ENCODE measurements around the gene MCM9. TPM values are rescaled to one million over a fixed set of nuclear protein-coding genes. Genes with fewer than 3 reads are reported as not detected.

The MCM9 gene
- total and polyA plus RNA-seq, 3 donors from 2014 or later: 14.0 to 25.1 (median 19.2) TPM

- intact Hi-C loops (cut with DNase I; ENCODE audit: low total_unique reads): no loop called here
- TF ChIP-seq CTCF (IDR thresholded peaks at IDR 0.05): no peak
- no peak for TF ChIP-seq POLR2A (IDR thresholded peaks at IDR 0.05)
- H3K9me3 ChIP-seq: no peaks in the 10 kb centered on the region
- no peaks in the 10 kb centered on the region for H3K27me3 ChIP-seq
- no peaks in the 10 kb centered on the region for H3K4me1 ChIP-seq
- no peaks in the 10 kb centered on the region for H3K36me3 ChIP-seq (ENCODE audit: low read depth, missing control alignments)
- 91 to 95% methylated on average over 5 of the region's 5 CpGs for WGBS, 2 donors
- no peak overlapping the region for H3K27ac ChIP-seq
- H3K4me3 ChIP-seq: no peak overlapping the region
- DNase-seq: no peak
Observed at GRCh38 chr6:118853408-118853807, 81.6 kb downstream of the MCM9 start.

GRCh38 chr6:118844915-118845314 lies 90.0 kb downstream of the MCM9 start:
- no peaks in the 10 kb centered on the region for H3K4me1 ChIP-seq
- WGBS, 2 donors: 95 to 97% methylated on average over 3 of the region's 3 CpGs
- intact Hi-C loops (cut with DNase I; ENCODE audit: low total_unique reads): no loop called here
- H3K36me3 ChIP-seq (ENCODE audit: low read depth, missing control alignments): no peaks in the 10 kb centered on the region
- no peak overlapping the region for H3K4me3 ChIP-seq
- H3K9me3 ChIP-seq: no peaks in the 10 kb centered on the region
- no peaks in the 10 kb centered on the region for H3K27me3 ChIP-seq
- no peak for DNase-seq
- H3K27ac ChIP-seq: no peak overlapping the region
- TF ChIP-seq POLR2A (IDR thresholded peaks at IDR 0.05) (no peak), CTCF (IDR thresholded peaks at IDR 0.05) (no peak)

- 76 to 84% methylated on average over 4 of the region's 4 CpGs for WGBS, 2 donors
- TF ChIP-seq CTCF (IDR thresholded peaks at IDR 0.05): no peak
- no peak for TF ChIP-seq POLR2A (IDR thresholded peaks at IDR 0.05)
- Histone ChIP-seq H3K9me3 (no peaks in the 10 kb centered on the region), H3K27me3 (no peaks in the 10 kb centered on the region), H3K4me3 (no peak overlapping the region), H3K4me1 (no peaks in the 10 kb centered on the region), H3K36me3 (ENCODE audit: low read depth, missing control alignments) (no peaks in the 10 kb centered on the region), H3K27ac (no peak overlapping the region)
- no peak for DNase-seq
- intact Hi-C loops (cut with DNase I; ENCODE audit: low total_unique reads): no loop called here
Observed at GRCh38 chr6:118843685-118844390, 91.1 kb downstream of the MCM9 start.

GRCh38 chr6:118830691-118831090 lies 104.3 kb downstream of the MCM9 start:
- Histone ChIP-seq H3K27me3 (no peaks in the 10 kb centered on the region), H3K36me3 (ENCODE audit: low read depth, missing control alignments) (no peaks in the 10 kb centered on the region), H3K4me1 (no peaks in the 10 kb centered on the region), H3K27ac (no peak overlapping the region), H3K4me3 (no peak overlapping the region), H3K9me3 (no peaks in the 10 kb centered on the region)
- TF ChIP-seq POLR2A (IDR thresholded peaks at IDR 0.05): no peak
- TF ChIP-seq CTCF (IDR thresholded peaks at IDR 0.05): no peak
- WGBS, 2 donors: 79 to 89% methylated on average over 2 of the region's 2 CpGs
- no peak for DNase-seq
- intact Hi-C loops (cut with DNase I; ENCODE audit: low total_unique reads): no loop called here
